22Rv1 (cell line): Measurements from ENCODE around the gene MYH15.

Experiments
- CTCF ChIP-seq: fragments of 450-650 bp; IDR thresholded peaks from 2 replicates; pipeline ENCODE4 v1.5.1; 2017; ENCODE audit warnings: mild to moderate bottlenecking
- ZFX ChIP-seq: fragments of 450-650 bp; IDR thresholded peaks from 2 replicates; pipeline ENCODE4 v1.6.1; 2017; ENCODE audit warnings: antibody characterized with exemption, borderline replicate concordance

DNA sequence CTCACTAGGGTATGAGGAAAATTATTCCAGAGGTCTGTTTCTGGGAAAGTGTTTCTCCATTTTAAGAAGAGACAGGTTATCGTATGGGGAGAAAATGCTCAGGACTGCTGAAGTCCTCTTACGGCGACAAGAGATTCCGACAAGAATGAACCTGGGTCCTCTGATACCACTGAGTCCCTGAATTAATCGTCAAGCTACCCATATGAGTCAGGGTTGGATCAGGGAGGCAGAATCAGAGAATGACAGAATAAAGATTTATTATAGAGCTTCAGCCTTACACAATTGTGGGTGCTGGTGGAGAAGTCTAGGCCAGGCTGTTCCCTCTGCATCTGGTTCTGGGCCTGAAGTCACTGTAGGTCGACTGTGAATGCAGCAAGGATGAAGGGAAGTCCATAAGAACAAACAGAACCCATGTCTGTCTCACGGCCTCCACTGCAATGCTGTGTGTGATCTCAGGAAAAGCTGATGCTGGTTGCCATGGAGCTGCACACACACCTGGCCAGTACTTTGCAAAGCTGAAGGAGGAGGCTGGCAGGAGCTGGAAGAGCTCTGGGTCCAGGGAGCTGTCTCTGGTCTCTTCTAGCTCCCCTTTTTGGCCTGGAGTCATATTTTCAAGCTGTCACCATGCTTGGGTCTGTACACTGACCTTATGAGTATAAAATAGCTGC lies 130.1 kb downstream of the MYH15 start:
- no peak for TF ChIP-seq ZFX
- no peak for TF ChIP-seq CTCF
